ENCODE results near the gene CCDC89.

DNA sequence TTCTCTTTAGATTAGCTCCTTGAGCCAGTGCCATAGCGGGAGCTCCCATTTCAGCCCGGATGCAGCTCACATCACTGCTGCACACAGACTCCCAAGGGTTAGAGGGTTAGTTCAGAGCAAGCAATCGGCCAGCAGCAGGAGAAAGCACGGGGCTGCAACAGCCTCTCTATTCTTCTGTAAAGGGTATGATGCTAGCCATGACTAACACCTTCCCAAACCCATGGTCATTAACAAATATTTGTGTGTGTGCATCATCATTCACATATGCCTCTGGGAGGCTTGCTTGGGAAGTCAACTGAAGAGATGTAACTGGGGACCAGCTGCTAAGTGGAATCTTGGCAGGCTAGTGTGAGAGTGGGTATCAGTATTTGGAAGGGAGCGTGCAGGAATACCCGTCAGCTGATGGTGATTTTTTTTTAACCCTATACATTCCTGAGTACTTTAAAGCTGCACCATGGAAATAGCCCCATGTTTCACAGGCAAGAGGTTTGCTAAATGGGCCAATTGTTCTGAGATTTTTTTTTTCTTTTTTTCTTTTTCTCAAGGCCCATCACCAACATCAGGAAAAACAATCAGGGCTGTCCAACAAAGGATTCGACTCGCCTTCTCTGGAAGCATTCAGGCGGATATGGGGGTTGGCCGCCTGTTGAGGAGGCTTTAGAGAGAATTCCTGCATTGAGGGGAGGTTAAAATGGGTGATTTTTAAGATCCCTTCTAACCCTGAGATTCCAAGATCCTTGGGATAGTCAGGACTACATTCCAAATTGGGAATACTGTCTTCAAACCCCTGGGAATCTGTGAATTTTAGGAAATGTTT is 33.2 kb upstream of the CCDC89 start:
- TF ChIP-seq, protein P1, sequence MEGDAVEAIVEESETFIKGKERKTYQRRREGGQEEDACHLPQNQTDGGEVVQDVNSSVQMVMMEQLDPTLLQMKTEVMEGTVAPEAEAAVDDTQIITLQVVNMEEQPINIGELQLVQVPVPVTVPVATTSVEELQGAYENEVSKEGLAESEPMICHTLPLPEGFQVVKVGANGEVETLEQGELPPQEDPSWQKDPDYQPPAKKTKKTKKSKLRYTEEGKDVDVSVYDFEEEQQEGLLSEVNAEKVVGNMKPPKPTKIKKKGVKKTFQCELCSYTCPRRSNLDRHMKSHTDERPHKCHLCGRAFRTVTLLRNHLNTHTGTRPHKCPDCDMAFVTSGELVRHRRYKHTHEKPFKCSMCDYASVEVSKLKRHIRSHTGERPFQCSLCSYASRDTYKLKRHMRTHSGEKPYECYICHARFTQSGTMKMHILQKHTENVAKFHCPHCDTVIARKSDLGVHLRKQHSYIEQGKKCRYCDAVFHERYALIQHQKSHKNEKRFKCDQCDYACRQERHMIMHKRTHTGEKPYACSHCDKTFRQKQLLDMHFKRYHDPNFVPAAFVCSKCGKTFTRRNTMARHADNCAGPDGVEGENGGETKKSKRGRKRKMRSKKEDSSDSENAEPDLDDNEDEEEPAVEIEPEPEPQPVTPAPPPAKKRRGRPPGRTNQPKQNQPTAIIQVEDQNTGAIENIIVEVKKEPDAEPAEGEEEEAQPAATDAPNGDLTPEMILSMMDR (conservative IDR thresholded peaks at IDR 0.05; ENCODE audit: low read depth in 2 of 2), result no peak
- TF ChIP-seq, protein P2, sequence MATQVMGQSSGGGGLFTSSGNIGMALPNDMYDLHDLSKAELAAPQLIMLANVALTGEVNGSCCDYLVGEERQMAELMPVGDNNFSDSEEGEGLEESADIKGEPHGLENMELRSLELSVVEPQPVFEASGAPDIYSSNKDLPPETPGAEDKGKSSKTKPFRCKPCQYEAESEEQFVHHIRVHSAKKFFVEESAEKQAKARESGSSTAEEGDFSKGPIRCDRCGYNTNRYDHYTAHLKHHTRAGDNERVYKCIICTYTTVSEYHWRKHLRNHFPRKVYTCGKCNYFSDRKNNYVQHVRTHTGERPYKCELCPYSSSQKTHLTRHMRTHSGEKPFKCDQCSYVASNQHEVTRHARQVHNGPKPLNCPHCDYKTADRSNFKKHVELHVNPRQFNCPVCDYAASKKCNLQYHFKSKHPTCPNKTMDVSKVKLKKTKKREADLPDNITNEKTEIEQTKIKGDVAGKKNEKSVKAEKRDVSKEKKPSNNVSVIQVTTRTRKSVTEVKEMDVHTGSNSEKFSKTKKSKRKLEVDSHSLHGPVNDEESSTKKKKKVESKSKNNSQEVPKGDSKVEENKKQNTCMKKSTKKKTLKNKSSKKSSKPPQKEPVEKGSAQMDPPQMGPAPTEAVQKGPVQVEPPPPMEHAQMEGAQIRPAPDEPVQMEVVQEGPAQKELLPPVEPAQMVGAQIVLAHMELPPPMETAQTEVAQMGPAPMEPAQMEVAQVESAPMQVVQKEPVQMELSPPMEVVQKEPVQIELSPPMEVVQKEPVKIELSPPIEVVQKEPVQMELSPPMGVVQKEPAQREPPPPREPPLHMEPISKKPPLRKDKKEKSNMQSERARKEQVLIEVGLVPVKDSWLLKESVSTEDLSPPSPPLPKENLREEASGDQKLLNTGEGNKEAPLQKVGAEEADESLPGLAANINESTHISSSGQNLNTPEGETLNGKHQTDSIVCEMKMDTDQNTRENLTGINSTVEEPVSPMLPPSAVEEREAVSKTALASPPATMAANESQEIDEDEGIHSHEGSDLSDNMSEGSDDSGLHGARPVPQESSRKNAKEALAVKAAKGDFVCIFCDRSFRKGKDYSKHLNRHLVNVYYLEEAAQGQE (IDR thresholded peaks at IDR 0.05; ENCODE audit: unreplicated experiment), result no peak
- TF ChIP-seq EZH2 (IDR thresholded peaks at IDR 0.05; ENCODE audit: low read depth, unreplicated experiment) (no peak), EZH2phosphoT487 (IDR thresholded peaks at IDR 0.05; ENCODE audit: unreplicated experiment) (no peak), CREB1 (CRISPR knock-in tag; IDR thresholded peaks at IDR 0.05; ENCODE audit: low read depth) (no peak), ZNF114 (CRISPR knock-in tag; IDR thresholded peaks at IDR 0.05) (no peak), POLR2AphosphoS5 (IDR thresholded peaks at IDR 0.05; ENCODE audit: low read depth) (no peak), JUNB (IDR thresholded peaks at IDR 0.05; ENCODE audit: unreplicated experiment) (no peak)
- TF ChIP-seq, protein P3, sequence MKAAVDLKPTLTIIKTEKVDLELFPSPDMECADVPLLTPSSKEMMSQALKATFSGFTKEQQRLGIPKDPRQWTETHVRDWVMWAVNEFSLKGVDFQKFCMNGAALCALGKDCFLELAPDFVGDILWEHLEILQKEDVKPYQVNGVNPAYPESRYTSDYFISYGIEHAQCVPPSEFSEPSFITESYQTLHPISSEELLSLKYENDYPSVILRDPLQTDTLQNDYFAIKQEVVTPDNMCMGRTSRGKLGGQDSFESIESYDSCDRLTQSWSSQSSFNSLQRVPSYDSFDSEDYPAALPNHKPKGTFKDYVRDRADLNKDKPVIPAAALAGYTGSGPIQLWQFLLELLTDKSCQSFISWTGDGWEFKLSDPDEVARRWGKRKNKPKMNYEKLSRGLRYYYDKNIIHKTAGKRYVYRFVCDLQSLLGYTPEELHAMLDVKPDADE (IDR thresholded peaks at IDR 0.05), result no peak

Measured in GM23338 (cell line).